B cell (primary cell): ENCODE results near the gene AP5S1.
"Not testable (repeated sequence)": the region's sequence is repeated elsewhere in the genome, so short reads cannot be mapped to it uniquely, and the experiment has no call there.

Experiments
- CTCF ChIP-seq: fragments of 200-600 bp; IDR thresholded peaks from one replicate; pipeline ENCODE4 v1.8.0; 2022; ENCODE audit warnings: antibody characterized with exemption, mild to moderate bottlenecking
- EZH2 ChIP-seq: IDR thresholded peaks from 2 replicates; pipeline ENCODE4 v1.6.1; 2012; ENCODE audit warnings: borderline replicate concordance, low read depth, mild to moderate bottlenecking, moderate library complexity, low read length; ENCODE audit not compliant: insufficient read depth, poor library complexity, severe bottlenecking

GRCh38 chr20:3843990-3844619, 23.8 kb downstream of the AP5S1 start:
- TF ChIP-seq CTCF, EZH2: not testable (repeated sequence)
